PC-3 (cell line): Measurements from ENCODE around the gene TMEM235. TPM values are rescaled to one million over a fixed set of nuclear protein-coding genes. Genes with fewer than 3 reads are reported as not detected.

Experiments used
- ATAC-seq: fragments of 200-7000 bp; cut with Tn5 transposase; 2 replicates; pipeline ENCODE4 v1.9.1; 2020; ENCODE audit warnings: mild to moderate bottlenecking, moderate library complexity
- BruUV-seq: library from RNA; stranded (reverse); fragments of 400-500 nt; replicated peaks from 2 replicates; lab custom pipeline; 2021; lab: Mats Ljungman, UMichigan
- CTCF ChIA-PET: fragments of 300-600 bp; sonication (Branson Sonifier 250); formaldehyde crosslinking; loops from one replicate; lab custom pipeline; 2022; ENCODE audit warnings: antibody characterized with exemption; lab: Charles Lee
- POLR2A ChIA-PET: fragments of 300-600 bp; sonication (Branson Sonifier 250); formaldehyde crosslinking; loops from one replicate; lab custom pipeline; 2022; ENCODE audit warnings: antibody characterized with exemption; ENCODE audit not compliant: unreplicated experiment; lab: Charles Lee
- DNase-seq: peaks from one replicate; pipeline ENCODE4 v3.0.0-alpha.2; 2015
- H2AFZ ChIP-seq: fragments of 300-600 bp; sonication (generic); 2 replicates; pipeline ENCODE4 v1.6.0; 2016; ENCODE audit warnings: antibody characterized with exemption, low read length
- H3F3A ChIP-seq: fragments of 300-600 bp; sonication (generic); one replicate; pipeline ENCODE4 v1.6.0; 2017; ENCODE audit warnings: antibody characterized with exemption, low read length, control low read depth, mild to moderate bottlenecking; ENCODE audit not compliant: unreplicated experiment
- H3K27ac ChIP-seq: fragments of 300-600 bp; sonication (generic); 2 replicates; pipeline ENCODE4 v1.5.1; 2016; ENCODE audit warnings: mild to moderate bottlenecking, low read length
- H3K27me3 ChIP-seq: fragments of 300-600 bp; sonication (generic); 2 replicates; pipeline ENCODE4 v1.6.1; 2016; ENCODE audit warnings: low read length, mixed read lengths
- H3K36me3 ChIP-seq: fragments of 300-600 bp; sonication (generic); 2 replicates; pipeline ENCODE4 v1.6.1; 2016; ENCODE audit warnings: low read depth, mixed run types, low read length, mixed read lengths
- H3K4me1 ChIP-seq: fragments of 300-600 bp; sonication (generic); 2 replicates; pipeline ENCODE4 v1.5.1; 2016; ENCODE audit warnings: low read length; ENCODE audit not compliant: insufficient read depth
- H3K4me2 ChIP-seq: fragments of 300-600 bp; sonication (generic); 2 replicates; pipeline ENCODE4 v1.6.0; 2016; ENCODE audit warnings: low read length
- H3K4me3 ChIP-seq: fragments of 300-600 bp; sonication (generic); 2 replicates; pipeline ENCODE4 v1.5.1; 2016; ENCODE audit warnings: mild to moderate bottlenecking, low read length, mixed read lengths
- H3K79me2 ChIP-seq: fragments of 300-600 bp; sonication (generic); 2 replicates; pipeline ENCODE4 v1.6.1; 2017; ENCODE audit warnings: low read length, mixed read lengths
- H3K9ac ChIP-seq: fragments of 300-600 bp; sonication (generic); 2 replicates; pipeline ENCODE4 v1.6.0; 2016; ENCODE audit warnings: mild to moderate bottlenecking, low read length
- H3K9me2 ChIP-seq: fragments of 300-600 bp; sonication (generic); replicated peaks from 2 replicates; pipeline ENCODE4 v1.6.1; 2016; ENCODE audit warnings: mixed run types, low read length, mixed read lengths
- H3K9me3 ChIP-seq: fragments of 300-600 bp; sonication (generic); 2 replicates; pipeline ENCODE4 v1.6.1; 2016; ENCODE audit warnings: low read length, mixed read lengths
- H4K20me1 ChIP-seq: fragments of 300-600 bp; sonication (generic); 2 replicates; pipeline ENCODE4 v1.6.1; 2016; ENCODE audit warnings: low read length, mixed read lengths
- EZH2 ChIP-seq: fragments of 300-600 bp; sonication (generic); IDR thresholded peaks from one replicate; pipeline ENCODE4 v1.6.1; 2017; ENCODE audit warnings: antibody characterized with exemption, mild to moderate bottlenecking, low read length; ENCODE audit not compliant: unreplicated experiment
- EZH2phosphoT487 ChIP-seq: fragments of 300-600 bp; sonication (generic); IDR thresholded peaks from 2 replicates; pipeline ENCODE4 v1.6.1; 2018; ENCODE audit warnings: mild to moderate bottlenecking, antibody characterized with exemption, low read length, borderline replicate concordance
- intact Hi-C: fragments of 100-400 bp; cut with micrococcal nuclease; formaldehyde crosslinking; loops from 2 replicates; pipeline ENCODE4 v1.9.0; 2023
- total RNA-seq: library from RNA; depleted of rRNA; stranded (reverse); fragments of >200 nt; gene quantifications from 2 replicates; pipeline ENCODE4 v1.2.3, GENCODE V29; 2014
- TF ChIP-seq, protein P1 (sequence below): fragments of 300-600 bp; sonication (generic); conservative IDR thresholded peaks from 2 replicates; pipeline ENCODE4 v1.5.1; 2017; ENCODE audit warnings: antibody characterized with exemption, low read depth, mild to moderate bottlenecking, low read length

TMEM235 gene
- total RNA-seq, 1 experiment from 2014 or later: not detected

DNA sequence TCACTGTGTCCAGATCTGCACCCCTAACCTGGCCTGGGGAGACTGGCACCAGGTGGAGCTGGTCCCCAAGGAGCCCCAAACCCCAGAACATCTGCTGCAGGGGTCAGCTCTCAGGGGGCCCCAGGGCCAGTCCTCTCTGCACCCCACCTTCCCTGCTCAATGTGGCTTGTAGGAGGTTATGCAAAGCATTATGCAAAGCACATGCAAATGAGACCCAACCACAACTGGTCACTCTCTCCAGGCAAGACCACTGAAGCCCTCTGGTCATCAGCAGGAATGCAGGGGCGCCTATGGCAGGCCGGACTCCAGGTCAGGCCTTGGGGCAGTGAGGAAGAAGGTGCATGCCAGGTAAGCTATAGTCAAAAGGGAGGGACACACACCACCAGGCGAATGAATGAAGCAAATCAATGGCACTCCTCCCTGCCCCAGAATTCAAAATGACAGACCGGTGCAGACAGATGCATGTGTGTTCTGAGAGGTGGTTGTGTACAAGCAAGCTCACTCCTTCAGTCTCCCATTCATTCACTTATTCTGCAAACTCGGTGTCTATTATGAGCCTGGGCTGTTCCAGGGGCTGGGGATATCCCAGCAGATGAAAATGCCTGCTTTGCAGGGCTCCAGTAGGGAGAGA lies 48.0 kb downstream of the TMEM235 start:
- Histone ChIP-seq H3K36me3 (no peaks in the 10 kb centered on the region), H3K27ac (no peak overlapping the region), H3K4me3 (no peak overlapping the region), H3K4me1 (no peaks in the 10 kb centered on the region), H3K4me2 (no peak overlapping the region), H3K9me3 (no peaks in the 10 kb centered on the region), H4K20me1 (no peaks in the 10 kb centered on the region), H3K79me2 (no peaks in the 10 kb centered on the region), H3K9me2 (no peaks in the 10 kb centered on the region), H2AFZ (no peak overlapping the region), H3K27me3 (no peaks in the 10 kb centered on the region), H3F3A (no peaks in the 10 kb centered on the region), H3K9ac (no peak overlapping the region)
- BruUV-seq: no TSS peak
- ATAC-seq (no peak), DNase-seq (no peak)
- intact Hi-C loops: no loop called here
- TF ChIP-seq, protein P1, sequence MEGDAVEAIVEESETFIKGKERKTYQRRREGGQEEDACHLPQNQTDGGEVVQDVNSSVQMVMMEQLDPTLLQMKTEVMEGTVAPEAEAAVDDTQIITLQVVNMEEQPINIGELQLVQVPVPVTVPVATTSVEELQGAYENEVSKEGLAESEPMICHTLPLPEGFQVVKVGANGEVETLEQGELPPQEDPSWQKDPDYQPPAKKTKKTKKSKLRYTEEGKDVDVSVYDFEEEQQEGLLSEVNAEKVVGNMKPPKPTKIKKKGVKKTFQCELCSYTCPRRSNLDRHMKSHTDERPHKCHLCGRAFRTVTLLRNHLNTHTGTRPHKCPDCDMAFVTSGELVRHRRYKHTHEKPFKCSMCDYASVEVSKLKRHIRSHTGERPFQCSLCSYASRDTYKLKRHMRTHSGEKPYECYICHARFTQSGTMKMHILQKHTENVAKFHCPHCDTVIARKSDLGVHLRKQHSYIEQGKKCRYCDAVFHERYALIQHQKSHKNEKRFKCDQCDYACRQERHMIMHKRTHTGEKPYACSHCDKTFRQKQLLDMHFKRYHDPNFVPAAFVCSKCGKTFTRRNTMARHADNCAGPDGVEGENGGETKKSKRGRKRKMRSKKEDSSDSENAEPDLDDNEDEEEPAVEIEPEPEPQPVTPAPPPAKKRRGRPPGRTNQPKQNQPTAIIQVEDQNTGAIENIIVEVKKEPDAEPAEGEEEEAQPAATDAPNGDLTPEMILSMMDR: no peak
- TF ChIP-seq EZH2phosphoT487 (no peak), EZH2 (no peak)
- CTCF ChIA-PET: no interaction called here
- POLR2A ChIA-PET: no interaction called here

DNA sequence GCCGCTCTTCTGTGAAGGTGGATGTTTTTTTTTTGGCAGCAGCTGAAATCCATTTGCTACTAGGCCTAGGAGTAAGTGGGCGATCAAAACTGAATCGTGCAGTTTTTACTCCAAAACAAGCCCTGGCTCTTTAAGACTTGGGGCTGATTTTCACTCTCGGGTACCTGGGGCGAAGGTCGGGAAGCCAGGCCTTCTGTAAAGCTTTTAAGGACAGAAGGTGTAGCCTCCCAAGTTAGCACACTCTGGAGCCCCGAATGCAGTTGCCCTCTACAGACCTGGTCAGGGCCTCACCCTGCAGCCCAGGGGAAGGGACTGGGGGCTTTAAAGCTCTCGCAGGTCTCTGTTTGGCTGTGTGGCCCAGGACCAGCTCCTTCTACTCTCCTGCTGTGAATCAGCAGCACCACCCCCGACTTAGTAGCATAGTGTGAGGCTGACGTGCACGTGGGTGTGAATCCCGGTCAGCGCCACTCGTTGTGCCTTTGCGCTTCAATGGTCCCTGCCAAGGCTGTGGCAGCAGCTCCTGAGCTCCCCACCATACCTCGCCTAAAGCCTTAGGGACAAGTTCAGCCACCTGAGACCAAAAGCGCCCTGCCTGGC lies 49.9 kb downstream of the TMEM235 start:
- CTCF ChIA-PET: no interaction called here
- Histone ChIP-seq H3K79me2 (no peaks in the 10 kb centered on the region), H3K4me1 (no peaks in the 10 kb centered on the region), H3K4me3 (no peak overlapping the region), H3K9me3 (no peaks in the 10 kb centered on the region), H2AFZ (no peak overlapping the region), H3K4me2 (no peak overlapping the region), H3K27ac (no peak overlapping the region), H3K9ac (no peak overlapping the region), H3K36me3 (no peaks in the 10 kb centered on the region), H3K9me2 (no peaks in the 10 kb centered on the region), H4K20me1 (no peaks in the 10 kb centered on the region), H3K27me3 (no peaks in the 10 kb centered on the region), H3F3A (no peaks in the 10 kb centered on the region)
- POLR2A ChIA-PET: interaction anchor here (0.6 kb wide), 1 partner anchor 61 kb away, joined by 3 read pairs; no protein-coding TSS in a partner anchor
- intact Hi-C loops: no loop called here
- no peak for DNase-seq
- BruUV-seq: no TSS peak
- no peak for ATAC-seq
- TF ChIP-seq, protein P1: no peak
- no peak for TF ChIP-seq EZH2phosphoT487
- no peak for TF ChIP-seq EZH2

DNA sequence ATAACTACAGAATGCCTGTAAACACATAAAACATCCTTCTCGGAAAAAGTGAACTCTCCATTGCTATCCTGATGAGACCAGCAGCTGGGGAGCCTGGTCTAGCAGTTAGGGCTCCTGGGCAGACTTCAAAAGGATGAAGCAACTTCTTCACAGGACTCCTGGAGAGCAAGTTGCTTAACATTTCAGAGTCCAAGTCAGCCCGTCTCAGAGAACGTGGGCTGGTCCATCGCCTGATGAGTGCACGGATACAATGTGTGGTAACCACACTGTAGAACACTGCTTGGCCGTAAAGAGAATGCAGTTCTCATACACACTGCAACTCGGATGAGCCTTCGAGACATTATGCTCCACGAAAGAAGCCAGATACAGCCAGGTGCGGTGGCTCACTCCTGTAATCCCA lies 52.7 kb downstream of the TMEM235 start:
- intact Hi-C loops: no loop called here
- Histone ChIP-seq H3K79me2 (no peaks in the 10 kb centered on the region), H2AFZ (no peak overlapping the region), H3K4me1 (no peaks in the 10 kb centered on the region), H3K9ac (no peak overlapping the region), H3K27ac (no peak overlapping the region), H3F3A (no peaks in the 10 kb centered on the region), H3K36me3 (no peaks in the 10 kb centered on the region), H3K27me3 (no peaks in the 10 kb centered on the region), H3K9me3 (no peaks in the 10 kb centered on the region), H4K20me1 (no peaks in the 10 kb centered on the region), H3K4me2 (no peak overlapping the region), H3K9me2 (no peaks in the 10 kb centered on the region), H3K4me3 (no peak overlapping the region)
- ATAC-seq (no peak), DNase-seq (no peak)
- BruUV-seq: no TSS peak
- ChIA-PET CTCF (no interaction called here), POLR2A (no interaction called here)
- TF ChIP-seq EZH2: no peak
- TF ChIP-seq, protein P1: no peak
- no peak for TF ChIP-seq EZH2phosphoT487
